HPDE6-E6E7 (cell line): ENCODE measurements around the gene DRD4.

Source experiments
- DNase-seq: peaks from one replicate; pipeline ENCODE4 v3.0.0; 2011; ENCODE audit warnings: missing footprints; ENCODE audit errors: extremely low spot score

The DRD4 gene

DNA sequence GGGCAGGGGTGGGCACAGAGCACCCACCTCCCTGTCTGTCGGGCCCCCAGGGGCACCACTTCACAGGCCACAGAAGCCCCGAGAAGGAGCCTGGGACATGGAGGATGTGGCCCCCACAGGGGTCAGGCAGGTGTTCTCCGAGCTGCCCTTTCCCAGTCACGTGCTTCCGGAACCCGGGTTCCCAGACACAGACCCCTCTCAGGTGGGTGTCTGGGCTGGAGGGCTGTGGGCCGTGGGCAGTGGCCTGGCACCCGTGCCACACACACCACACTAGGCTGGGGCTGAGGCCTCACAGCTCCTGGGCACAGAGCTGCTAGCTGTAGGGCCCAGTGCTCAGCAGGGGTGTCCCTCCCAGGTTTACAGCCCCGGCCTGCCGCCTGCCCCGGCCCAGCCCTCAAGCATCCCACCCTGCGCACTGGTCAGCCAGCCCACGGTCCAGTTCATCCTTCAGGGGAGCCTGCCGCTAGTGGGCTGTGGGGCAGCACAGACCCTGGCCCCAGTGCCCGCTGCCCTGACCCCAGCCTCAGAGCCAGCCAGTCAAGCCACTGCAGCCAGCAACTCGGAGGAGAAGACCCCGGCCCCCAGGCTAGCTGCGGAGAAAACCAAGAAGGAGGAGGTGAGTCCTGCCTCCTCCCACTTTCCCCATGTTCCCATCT is 26.8 kb upstream of the DRD4 start:
- no peak for DNase-seq

DNA sequence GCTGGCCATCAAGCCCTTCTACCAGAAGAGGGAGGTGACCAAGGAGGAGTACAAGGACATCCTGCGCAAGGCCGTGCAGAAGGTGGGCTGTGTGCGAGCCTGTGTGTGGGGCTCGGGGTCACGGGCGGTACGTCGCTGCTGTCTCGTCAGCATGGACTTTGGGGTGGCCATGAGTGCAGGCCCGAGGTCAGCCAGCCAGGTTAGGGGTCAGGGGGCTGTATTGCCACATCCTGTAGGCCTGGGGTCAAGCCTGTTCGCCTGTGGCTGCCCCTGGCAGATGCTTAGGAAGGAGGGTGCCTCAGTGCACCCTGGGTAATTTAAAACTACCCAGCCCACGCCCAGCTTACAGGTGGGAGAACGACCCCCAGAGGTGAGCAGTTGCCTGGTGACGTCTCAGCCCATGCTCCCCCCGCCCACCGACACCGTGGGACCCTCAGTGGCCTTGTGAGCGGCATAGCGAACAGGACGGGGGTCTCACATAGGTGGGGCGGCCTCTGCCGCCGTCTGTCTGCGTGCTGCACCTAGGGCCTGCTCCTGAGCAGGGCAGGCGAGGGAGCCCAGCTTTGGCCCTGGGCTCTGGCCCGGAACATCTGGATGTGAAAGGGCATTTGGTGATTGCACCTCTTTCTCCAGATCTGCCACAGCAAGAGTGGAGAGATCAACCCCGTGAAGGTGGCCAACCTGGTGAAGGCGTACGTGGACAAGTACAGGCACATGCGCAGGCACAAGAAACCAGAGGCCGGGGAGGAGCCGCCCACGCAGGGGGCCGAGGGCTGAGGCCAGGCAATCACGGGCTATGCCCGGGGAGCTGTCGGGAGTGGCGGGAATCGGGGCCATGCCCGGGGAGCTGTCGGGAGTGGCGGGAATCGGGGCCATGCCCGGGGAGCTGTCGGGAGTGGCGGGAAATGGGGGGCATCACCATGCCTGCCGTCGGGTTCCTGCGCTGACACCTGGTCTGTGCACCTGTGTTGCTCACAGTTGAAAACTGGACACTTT is 25.8 kb upstream of the DRD4 start:
- no peak for DNase-seq

DNA sequence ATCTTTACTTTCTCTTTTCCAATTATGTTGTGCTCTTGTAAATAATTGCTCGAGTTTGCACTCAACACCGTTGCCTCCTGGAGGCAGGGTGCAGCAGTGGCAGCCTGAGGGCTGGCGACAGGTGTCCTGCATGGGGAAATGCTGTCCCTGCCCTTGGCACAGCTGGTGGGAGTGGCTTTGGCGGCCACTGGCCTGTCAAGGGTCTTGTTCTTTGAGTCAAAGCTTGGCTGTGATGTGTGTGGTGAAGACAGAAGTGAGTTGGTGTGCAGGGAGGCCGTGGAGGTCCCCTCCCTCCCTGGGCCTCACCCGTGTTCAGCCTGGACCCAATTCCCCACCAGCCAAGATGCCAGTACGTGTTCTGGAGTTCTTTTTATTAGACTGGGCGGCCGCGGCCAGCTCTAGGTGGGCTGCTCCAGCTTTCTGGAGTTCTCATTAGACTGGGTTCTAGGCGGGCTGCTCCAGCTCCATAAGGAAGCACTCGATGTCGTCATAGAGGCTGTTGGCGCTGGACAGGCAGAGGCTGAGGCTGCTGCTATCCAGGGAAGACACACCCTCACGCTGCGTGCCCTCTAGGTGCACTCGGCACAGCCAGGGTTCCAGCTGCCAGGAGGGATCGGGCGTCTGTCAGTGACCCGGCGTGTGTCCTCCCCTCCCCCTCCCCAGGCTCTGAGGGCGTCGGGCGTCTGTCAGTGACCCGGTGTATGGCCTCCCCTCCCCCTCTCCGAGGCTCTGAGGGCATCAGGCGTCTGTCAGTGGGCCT is 24.7 kb upstream of the DRD4 start:
- no peak for DNase-seq

DNA sequence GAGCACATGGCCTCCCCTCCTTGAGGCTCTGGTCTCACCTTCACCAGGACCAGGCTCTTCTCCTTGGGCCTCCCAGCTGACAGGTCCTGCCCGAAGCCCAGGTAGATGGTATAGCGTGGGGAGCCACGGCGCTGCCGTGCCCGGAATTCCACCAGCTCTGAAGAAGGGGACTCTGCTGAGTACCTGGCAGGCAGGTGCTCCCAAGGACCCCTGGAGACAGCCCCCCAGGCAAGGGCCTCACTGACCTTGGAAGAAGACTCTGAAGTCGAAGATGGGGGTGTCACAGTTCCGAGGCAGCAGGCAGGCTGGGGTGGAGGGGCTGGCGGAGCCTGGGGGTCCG is 24.1 kb upstream of the DRD4 start:
- no peak for DNase-seq

DNA sequence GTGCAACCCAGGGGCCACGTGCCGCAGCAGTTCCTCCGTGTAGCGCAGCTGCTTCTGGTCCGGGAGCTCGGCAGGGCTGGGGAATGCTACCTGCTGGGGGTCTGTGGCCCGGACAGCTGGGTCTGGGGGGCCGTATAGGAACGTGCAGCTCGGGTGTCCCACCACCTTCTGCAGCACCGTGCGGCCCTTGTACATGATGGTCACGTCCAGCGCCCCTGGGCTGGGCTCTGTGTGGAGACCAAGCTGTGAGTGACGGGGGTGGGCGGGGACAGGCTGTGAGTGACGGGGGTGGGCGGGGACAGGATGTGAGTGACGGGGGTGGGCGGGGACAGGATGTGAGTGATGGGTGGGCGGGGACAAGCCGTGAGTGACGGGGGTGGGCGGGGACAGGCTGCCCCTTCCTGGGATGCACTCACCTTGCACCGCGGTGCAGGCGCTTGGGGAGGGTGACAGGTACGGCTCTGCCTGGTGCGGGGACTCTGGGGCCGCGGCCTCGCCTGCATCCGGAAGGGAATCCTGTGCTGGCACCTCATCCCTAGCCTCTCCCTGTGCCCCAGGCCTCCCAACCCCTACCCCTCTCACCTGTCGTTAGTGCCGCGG is 23.6 kb upstream of the DRD4 start:
- peak; percentile 50 for DNase-seq

DNA sequence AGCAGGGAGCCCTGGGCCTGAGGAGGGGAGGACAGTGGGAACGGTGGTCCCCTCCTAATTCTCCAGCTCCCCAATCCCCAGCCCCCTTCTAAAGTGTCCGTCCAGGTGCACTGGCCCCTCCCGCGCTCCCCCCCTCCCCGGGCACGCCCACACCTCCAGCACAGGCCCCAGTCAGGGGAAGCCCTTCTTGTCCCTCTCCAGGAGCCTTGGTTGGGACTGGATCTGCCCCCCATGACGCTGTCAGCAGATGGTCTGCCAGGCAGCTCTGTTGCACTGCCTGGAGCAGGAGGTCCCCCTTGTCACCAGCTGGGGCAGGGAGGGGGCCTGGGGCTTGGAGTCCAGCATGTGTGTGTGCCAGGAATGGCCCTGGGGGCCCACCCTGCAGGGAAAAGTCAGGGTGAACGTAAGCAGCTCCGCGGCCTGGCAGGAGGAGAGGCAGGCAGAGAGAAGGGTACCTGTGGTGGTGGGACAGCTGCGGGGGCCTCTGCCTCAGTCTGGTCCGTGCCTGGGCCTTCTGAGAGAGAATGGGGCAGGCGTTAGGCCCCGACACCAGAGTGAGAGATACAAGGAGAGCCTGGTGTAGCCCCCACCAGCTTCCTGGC is 22.9 kb upstream of the DRD4 start:
- no peak for DNase-seq

DNA sequence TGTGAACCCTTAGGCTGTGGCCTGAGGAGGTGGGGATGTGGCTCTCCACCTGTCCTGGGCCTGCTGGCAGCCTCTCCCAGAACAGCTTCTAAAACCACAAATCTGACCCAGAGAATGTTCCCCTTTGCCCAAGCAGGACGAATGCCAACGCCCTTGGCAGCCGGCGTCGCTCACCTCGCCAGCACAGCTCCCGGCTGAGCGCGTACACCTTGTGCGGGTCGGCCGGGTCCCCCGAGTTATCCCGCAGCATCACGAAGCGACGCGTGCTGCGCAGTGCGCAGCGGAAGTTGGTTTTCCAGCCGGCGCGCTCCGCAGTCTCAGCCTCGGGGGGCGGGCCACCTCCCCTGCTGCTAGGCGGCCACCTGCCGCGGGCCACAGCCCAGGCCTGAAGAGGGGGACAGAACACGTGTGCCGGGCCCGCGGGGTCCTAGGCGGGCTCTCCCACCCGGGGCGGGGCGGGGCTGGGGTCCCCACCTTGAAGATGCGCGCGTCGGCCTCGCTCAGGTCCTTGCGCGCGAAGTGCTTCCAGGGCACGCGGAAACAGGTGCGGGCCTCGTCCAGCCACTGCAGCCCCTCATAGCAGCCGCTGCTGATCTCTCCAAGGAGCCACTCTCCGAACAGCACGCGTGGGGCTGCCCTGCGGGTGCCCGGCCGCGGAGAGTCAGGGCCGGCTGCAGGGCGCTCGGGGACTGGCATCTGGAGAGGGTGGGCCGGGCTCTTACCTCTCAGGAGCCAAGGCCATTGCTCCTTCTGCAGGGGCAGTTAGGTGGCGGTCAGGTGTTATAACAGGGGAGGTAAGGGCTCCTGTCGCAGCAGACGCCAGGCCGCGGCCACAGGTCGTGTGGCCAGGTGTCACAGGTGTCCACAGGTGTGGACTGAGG is 22.2 kb upstream of the DRD4 start:
- DNase-seq = no peak

DNA sequence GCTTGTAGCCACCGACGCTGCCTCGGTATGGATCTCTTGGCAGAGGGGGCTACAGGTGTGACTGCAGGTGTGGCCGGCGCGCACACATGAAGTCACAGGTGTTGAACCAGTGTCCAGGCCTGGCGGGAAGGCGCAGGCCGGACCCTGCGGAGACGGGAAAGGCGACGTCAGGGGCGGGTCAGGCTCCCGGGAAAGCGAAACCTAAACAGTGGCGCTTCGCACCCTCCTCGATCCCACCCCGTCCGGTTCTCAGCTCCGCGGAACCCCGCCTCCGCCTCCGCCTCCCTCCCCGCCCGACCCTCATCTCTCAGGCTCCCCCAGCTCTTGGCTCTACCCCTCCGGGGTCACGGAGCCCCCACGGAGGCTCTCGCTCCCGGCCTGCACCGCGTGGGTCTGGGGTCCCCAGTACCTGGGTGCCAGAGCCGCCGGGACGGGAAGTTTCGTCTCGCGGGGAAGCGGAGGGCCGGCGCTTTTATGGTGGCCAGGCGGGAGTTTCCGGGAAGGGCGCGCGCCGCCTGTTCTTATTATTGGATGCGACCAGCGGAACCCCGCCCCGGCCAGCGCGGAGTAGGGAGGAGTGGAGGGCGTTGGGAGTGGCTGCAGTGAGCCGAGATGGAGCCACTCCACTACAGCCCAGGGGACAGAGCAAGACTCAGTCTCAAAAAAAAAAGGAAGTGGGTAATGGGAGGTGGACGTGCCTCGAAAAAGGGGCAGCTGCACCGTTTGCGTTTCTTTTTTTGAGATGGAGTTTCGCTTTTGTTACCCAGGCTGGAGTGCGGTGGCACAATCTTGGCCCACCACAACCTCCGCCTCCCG is 21.4 kb upstream of the DRD4 start, which contains the start of gene IRF7:
TSS of gene IRF7 (minus strand) at position 447 of the 816 bp plus-strand sequence. CDS start 586 bp downstream, outside the sequence.
- DNase-seq = peak; percentile 87

DNA sequence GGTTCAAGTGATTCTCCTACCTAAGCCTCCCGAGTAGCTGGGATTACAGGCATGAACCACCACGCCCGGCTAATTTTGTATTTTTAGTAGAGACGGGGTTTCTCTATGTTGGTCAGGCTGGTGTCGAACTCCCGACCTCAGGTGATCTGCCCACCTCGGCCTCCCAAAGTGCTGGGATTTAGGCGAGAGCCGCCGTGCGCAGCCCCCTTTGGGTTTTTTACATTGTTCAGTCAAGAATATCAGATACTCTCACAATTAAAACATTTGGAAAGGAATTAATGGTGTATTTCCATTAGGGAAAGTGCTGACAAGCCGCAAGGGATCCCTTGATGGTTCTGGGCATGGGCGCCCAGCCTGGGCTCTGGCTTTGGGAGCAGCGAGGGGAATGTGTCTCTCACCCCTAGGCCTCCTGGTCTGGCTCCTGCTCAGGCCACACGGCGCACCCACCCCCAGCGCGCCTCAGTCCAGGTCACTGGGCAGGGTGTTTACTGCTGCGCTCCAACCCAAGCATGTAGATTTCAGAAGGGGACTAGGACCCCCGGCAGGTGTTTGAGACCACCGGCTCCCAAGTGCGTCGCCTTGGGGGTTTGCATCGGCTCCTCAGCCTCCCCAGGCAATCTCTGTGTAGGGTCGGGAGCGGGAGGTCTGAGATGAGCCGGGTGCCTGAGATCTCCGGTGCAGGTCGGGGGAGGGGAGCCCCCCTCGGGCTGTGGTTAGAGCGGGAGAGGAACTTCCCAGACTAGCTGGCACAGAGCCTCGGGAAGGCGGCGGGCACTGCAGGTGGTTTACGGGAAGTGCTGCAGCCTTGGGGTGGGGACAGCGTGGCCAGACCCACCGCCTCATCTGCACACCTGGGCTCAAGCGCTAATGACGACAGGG is 20.5 kb upstream of the DRD4 start:
- DNase-seq = no peak

DNA sequence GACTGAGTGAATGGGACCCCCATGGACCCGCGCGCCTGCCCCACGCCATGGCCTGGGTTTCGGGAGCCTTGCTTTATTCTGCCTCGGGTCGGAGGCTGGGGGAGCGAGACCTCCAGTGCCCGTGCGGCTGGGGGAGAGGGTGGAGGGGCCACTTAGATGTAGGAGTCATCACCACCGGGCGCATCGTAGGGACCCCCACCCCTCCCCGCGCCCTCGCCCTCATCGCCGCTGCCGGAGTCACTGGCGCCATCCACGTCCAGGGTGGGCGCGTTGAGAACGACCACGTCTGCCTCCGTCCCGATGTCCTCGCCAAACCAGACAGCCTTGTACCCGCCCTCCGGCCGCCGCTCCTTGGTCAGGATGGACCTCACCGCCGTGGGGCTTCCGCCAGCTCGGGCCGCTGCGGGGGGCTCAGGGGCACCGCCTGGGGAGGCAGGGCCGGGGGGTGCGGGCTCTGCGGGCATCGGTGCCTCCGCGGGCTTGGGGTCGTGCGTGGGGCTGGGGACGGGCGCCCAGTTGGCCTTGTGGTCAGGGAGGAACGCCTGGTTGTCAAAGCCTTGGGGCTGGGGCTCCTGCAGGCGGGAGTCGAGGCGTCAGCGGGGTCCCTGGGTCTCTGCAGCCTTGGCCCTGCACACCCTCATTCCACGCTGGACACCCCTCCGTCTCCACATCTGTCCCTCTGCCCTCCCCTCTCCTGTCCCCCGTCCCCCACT is 19.7 kb upstream of the DRD4 start:
- no peak for DNase-seq

DNA sequence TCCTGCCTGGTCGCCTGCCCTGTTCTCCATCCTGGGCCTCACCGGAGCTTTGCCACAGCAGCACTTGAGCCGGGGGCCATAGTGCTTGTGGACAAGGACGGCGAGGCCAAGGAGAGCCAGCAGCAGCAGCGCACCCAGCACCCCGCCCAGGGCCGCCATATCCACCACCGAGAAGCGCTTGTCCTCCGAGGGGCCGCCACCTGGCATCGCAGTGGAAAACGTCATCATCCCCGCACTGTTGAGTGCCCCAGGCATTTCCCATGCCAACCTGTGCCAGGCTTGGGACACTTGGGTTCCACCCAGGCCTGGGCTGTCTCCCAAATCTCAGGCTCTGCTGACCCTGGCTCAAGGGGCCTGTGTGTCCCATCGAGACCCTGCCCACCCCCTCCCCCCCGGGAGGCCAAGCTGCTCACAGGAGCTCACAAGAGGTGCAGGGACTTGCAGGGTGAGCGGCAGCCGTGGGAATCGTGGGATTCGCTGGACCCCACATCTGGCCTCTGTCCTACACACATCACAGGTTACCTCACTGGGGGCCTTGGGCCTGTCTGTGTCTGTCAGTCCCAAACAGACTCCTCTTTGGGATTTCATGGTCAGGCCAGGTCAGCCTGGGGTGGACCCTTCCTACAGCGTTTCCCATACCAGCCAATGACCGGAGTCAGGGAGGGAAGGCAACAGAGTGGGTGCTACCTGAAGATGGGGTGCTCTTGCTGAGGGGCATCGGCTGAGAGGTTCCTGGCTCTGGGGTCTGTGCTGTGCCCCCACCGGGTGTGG is 19.0 kb upstream of the DRD4 start:
- DNase-seq = no peak

DNA sequence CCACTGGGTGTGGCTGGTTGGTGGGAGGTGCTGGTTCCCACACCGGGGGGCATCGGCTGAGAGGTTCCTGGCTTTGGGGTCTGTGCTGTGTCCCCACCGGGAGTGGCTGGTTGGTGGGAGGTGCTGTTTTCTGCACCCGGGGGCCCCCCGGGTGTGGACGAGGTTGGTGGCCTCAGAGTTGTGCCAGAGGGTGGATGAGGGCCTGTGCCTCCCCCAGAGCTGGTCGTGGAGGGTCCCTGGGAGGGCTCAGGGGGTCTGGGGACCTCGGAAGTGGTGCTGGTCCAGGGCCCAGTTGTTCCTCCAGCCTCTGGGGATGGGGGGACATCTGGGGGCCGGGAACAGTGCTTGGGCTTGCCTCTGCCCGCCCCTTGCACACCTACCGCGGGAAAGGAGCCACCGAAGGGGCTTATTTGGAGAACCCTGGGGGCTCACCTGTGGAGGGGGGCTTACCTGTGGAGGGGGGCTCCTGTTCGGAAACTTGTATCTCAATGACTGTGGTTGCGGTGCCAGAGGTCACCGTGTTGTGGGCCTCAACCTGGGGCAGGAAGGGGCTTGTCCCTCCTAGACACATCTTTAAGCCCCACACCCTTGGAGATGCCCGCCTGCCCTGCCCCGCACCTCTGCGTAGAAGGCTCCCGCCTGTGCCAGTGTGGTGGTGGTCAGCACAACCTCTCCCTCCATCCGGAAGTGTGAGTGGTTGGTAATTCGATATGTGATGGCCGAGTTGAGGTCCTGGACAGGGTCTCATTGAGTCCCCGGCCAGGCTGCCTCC is 18.0 kb upstream of the DRD4 start:
- DNase-seq = no peak

DNA sequence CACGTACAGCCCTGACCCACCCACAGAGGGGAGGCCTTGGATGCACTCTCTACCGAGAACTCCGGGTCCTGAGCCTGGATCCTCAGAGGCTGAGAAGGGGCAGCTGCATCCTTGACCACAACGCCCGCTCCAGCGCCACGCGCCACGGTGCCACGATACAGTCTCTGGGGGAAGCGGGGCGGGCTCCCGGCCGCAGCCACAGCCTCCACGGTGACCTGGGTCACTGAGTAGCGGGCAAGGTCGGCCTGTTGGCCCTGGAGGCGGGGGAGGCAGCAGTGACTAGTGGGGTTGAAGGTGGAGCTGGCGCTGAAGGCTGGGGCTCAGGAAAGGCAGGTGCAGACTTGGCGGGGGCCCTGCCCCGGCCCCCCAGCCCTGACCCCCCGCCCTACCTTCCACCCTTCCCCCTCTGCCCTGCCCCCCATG is 17.4 kb upstream of the DRD4 start:
- no peak for DNase-seq

DNA sequence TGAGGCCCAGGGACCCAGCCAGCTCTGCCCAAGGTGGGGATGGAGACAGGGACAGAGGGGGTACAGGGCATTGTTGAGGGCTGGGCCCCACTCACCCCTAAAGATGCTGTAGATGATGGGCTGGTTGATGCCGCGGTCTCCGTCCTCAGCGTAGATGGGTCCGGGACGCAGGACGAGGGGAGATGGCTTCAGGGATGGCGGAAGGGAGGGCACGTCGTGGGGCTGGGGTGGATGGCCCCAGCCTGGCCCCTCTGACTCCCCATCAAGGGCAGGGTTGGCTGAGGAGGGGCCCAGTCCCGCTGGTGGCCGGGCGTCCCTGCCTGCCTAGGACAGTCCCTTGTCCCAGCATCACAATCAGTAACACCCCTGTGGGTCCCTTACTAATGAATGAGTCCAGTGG is 16.9 kb upstream of the DRD4 start:
- DNase-seq = no peak

DNA sequence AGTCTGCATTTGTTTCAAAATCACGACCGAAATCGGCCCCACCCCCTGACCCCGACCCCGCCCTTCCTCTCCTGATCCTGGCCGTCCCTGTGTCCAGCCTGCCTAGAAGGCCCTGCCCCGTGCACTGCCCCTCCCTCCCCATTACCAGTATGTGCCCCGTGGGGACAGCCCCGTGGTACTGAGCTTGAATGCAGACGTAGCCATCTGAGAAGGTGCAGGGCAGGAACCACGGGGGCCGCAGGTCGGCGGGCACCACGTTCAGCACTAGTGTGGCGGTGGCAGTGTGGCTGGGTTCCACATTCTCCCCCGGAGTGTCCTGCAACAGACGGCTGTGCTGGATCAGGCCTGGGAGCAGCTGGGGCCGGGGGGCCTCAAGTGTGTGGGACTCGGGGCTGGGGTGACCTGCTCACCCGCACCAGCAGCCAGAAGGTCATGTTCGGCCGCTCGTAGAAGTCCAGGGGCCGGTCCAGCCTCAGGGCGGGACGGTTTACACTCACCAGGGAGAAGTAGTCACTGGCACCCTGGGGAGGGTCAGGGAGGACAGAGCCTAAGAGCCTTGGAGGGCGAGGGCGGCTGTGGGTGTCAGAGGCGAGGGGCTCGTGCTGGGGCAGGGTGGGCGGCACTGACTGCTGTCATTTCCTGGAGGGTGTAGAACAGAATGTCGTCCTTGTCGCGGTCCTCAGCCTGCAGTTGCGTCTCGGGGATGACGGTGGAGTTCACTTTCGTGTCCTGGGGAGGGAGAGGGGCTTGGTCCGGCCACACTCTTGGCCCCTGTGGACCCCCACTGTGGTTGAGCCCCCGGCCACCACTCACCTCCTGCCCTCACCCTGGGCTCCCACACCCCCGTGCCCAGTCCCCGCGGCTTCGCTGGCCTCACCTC is 15.9 kb upstream of the DRD4 start:
- DNase-seq = no peak
